Cardiac fibroblast (primary cell): ENCODE measurements around the gene ANO8.

Source experiments
- DNase-seq, 2 donors: peaks; one replicate each; pipeline versions ENCODE4 v3.0.0 to v3.0.0-alpha.2; 2010; ENCODE audit warnings: low read depth in 2 of 2
- H3K4me3 ChIP-seq, 2 donors: replicated peaks in 1 of 2; 1 replicate in 1 of 2; 2 replicates in 1 of 2; pipeline ENCODE4 v1.5.1; 2011; ENCODE audit warnings: low read depth in 2 of 2, low read length in 2 of 2, mild to moderate bottlenecking in 2 of 2, moderate library complexity in 1 of 2
- TF ChIP-seq, protein P1 (sequence below): IDR thresholded peaks from one replicate; pipeline ENCODE4 v1.5.1; 2011; ENCODE audit warnings: low read depth, mild to moderate bottlenecking, low read length, inconsistent platforms

ANO8 gene

DNA sequence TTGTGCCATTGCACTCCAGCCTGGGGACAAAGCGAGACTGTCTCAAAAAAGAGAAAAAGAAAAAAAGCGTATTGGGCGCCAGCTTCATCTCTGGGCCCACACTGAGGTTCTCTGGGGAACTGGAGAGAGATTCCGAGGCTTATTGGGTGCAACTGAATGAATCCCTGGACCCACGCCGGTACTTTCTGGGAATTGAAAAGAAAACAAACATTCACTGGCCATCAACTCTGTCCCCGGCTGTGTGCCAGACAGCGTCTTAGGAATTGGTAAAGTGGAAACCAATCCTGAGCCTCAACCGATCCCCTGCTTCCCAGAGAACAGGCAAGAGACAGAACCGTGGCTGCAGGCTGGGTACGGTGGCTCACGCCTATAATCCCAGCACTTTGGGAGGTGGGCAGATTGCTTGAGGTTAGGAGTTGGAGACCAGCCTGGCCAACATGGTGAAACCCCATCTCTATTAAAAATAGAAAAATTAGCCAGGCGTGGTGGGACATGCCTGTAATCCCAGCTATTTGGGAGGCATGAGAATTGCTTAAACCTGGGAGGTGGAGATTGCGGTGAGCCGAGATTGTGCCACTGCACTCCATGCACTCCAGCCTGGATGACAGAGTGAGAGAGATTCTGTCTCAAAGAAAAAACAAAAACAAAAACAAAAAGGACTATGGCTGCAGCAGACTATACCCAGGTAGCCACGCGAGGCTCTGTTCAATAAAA lies 8.6 kb downstream of the ANO8 start:
- no peak overlapping the region for H3K4me3 ChIP-seq
- TF ChIP-seq, protein P1, sequence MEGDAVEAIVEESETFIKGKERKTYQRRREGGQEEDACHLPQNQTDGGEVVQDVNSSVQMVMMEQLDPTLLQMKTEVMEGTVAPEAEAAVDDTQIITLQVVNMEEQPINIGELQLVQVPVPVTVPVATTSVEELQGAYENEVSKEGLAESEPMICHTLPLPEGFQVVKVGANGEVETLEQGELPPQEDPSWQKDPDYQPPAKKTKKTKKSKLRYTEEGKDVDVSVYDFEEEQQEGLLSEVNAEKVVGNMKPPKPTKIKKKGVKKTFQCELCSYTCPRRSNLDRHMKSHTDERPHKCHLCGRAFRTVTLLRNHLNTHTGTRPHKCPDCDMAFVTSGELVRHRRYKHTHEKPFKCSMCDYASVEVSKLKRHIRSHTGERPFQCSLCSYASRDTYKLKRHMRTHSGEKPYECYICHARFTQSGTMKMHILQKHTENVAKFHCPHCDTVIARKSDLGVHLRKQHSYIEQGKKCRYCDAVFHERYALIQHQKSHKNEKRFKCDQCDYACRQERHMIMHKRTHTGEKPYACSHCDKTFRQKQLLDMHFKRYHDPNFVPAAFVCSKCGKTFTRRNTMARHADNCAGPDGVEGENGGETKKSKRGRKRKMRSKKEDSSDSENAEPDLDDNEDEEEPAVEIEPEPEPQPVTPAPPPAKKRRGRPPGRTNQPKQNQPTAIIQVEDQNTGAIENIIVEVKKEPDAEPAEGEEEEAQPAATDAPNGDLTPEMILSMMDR: no peak
- DNase-seq: no peak

DNA sequence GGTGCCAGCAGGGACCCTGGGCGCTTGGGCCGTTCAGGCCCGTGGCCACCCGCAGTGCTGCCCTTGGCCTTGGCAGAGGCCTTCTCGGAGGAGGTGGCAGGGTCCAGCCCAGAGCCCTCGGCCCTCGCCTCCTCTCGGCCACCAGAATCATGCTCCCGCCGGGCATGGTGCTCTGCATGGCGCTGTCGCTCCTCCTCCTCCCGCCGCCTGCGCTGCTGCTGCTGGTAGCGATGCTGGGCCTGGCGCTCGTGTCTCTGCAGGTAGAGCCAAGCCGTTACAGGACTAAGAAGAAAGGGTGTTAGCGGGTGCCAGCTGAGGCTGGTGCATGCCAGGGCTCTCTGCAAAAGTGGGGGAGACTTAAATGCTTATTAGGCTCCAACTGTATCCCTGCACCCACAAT lies 9.5 kb downstream of the ANO8 start:
- DNase-seq: no peak
- no peak overlapping the region for H3K4me3 ChIP-seq
- TF ChIP-seq, protein P1: no peak

DNA sequence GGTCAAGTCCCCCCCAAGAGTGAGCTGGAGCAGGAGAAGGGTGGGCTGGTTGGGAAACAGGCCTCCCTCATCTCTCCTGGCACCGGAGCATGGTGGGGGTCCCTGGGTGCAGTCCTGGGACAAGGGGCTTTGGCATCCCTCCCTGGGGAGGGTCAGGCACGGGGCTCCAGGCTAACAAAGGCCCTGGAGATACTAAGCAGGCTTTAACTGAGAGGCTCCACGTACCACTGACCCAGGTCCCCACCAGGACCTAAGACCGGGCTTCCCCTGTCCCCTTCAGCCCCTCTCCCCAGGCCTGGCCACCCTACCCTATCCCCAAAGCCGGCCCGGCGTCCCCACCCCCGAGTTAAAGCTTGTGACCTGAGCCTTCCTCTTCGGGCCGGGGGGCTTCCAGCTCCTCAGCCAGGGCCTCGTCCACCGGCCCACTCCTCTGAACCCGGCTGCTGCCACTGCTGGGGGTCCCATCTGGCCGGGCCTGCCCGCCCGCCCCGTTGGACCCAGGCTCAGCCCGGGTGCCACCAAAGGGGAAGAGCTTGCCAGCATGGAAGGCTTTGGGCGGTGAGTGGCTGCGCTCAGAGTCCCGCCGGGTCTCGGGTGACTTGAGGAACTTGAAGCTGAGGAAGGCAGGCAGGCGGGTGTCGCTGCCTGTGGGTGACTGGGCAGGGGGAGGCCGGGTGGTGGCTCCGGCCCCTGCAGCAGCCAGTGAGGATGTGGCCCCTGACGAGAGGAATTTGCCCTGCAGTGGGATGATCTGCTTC lies 10.1 kb downstream of the ANO8 start:
- no peak overlapping the region for H3K4me3 ChIP-seq
- TF ChIP-seq, protein P1: no peak
- no peak for DNase-seq

DNA sequence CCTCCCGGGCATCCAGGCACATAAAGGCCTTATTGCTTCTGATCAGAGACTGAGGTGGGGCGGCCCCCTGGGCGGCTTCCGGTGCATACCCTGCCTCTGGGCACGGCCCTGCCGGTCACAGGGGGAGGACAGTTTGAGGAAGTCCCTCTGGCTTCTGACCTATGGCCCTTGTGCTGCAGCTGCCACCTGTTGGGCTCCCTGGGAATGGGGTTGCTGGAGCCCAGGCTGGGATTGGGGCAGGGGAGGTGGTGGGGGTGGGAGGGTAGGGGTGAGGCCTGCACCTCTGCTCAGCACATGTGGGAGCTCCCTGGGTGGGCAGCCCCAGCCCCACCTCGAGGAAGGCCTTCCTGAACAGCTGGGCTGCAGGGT lies 10.7 kb downstream of the ANO8 start:
- TF ChIP-seq, protein P1: no peak
- DNase-seq: no peak
- no peak overlapping the region for H3K4me3 ChIP-seq

DNA sequence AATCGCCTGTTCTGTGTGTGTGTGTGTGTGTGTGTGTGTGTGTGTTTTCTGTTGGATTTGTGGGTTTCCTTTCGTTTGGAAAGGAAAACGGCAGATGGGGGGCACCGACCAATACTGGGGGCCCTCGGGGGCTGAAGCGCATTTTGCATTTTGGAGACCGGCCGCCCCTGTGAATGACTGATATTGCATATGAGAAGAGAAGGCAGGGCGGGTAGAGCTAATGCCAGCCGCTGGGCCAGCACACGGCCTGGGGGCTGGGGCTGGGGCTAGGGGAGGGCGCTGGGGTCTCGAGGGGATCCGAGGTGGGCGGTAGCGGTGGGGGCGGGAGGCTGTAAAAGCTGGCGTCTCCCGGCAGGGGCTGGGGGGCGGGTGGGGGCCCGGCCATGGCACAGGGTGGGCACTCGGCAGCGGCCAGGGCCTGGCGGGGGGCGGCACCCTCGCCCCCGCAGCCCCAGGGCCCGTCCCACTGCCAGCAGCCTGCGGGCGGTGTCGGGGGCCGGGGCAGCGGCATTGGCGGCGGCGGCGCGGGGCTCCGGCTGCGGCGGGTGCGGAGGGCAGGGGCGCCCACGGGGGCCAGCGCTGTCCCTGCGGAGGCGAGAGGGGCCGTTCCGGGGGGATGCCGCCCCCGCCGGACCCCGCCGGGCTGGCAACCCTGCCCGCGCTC lies 11.2 kb downstream of the ANO8 start:
- TF ChIP-seq, protein P1: no peak
- no peak overlapping the region for H3K4me3 ChIP-seq
- DNase-seq: no peak

DNA sequence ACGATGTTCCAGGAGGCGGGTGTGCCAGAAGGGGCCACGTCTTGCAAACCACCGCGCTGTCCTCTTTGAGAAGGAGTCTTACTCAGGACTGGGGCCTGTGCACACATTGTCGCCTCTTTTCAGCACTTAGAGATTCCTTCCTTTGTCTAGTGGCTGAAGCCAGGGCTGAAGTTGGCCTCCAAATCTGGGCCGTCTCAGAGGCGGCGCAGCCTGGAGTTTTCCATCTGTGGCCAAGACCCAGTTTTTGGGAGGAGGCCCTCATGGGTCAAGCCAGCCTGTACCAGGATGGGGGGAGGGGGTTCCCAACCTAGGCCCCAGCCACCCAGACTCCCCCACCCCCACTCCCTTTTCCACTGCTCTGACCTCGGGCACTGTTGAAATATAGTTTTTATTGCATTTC lies 11.8 kb downstream of the ANO8 start:
- DNase-seq: no peak
- no peak overlapping the region for H3K4me3 ChIP-seq
- TF ChIP-seq, protein P1: no peak
